Sigmoid colon (tissue), 4 donors: ENCODE measurements around the gene ASAP2.

Source experiments
- CTCF ChIP-seq, 4 experiments: fragments of 450-650 bp in 3 of 4; fragments of 200-600 bp in 1 of 4; IDR thresholded peaks; one replicate each; pipeline ENCODE4 v1.5.1; 2016 to 2019; ENCODE audit warnings: antibody characterized with exemption in 4 of 4, mild to moderate bottlenecking in 3 of 4, moderate library complexity in 2 of 4
- EP300 ChIP-seq, 4 donors: sonication (generic); formaldehyde crosslinking; IDR thresholded peaks; one replicate each; pipeline ENCODE4 v1.6.1; 2017; ENCODE audit warnings: antibody characterized with exemption in 4 of 4
- POLR2A ChIP-seq, 2 donors: fragments of 450-650 bp; IDR thresholded peaks; one replicate each; pipeline ENCODE4 v1.6.1; 2016; ENCODE audit warnings: antibody characterized with exemption in 2 of 2, mild to moderate bottlenecking in 2 of 2, moderate library complexity in 2 of 2

- TF ChIP-seq CTCF (IDR thresholded peaks at IDR 0.05) (no peak), POLR2A (IDR thresholded peaks at IDR 0.05) (no peak), EP300 (IDR thresholded peaks at IDR 0.05) (no peak)
Measured at GRCh38 chr2:9390991-9391390, 184.4 kb downstream of the ASAP2 start.
